HG02623 (cell line): ENCODE data around the gene WWC2.
"Not testable (repeated sequence)": the region's sequence is repeated elsewhere in the genome, so short reads cannot be mapped to it uniquely, and the experiment has no call there.

Experiments used
- ATAC-seq: cut with Tn5 transposase; IDR thresholded peaks from one replicate; pipeline ENCODE4 v1.9.1; 2021; ENCODE audit warnings: moderate library complexity; ENCODE audit not compliant: unreplicated experiment

WWC2 gene

DNA sequence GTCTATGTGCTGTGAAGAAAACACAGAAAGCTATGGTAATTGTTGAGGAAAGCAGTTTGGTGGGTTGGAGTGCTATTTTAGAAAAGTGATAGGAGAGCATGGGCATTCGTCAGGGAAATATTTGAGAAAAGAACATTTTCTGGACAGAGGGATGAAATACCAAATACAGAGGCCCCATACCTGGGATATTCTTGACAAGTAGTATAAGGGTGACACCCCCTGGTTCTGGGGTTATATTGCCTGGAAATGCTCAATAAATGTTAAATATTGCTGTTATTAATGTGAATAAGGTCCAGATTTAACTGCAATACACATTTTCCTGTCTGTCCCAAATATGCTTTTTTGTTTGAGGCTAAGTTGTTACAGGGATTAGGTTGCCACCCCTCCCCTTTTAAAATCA, 42.9 kb downstream of the WWC2 start:
- no peak for ATAC-seq

GRCh38 chr4:183142571-183143550, 43.8 kb downstream of the WWC2 start:
- no peak for ATAC-seq

DNA sequence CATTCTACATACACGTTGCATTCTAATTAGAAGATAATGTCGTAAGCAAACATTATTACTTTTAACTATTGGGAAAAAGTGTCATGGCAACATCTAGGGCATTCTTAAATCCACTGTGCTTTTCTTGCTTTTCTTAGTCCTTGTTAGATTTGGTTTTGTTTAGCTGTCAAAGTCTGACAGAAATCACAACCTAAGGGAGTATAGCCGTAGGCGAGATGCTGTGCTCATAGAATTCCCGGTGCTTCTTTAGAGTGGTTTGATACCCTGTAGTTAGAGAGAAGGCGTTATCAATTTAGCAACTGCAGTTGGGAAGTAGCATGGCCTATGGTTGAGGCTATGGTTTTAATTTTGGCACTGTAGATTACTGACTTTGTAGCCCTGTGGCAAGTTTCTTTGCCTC, 45.7 kb downstream of the WWC2 start:
- no peak for ATAC-seq

DNA sequence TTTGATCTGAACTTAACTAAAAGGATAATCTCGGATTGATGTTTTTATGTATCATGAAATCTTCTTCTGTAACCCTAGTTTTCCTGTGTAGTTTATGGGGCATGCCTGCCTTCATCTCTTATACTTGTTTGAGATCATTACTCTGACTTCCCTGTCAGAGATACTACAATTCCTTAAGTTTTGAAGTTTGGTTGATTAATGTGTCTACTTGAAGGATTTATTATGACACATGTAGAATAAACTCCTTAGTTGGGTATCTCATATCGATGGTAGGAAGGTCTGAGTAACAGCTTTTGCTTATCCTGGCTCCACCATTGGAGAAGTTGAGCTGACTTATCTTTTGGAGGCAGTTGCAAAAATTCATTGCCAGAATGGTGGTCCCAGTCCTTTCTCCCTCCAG, 46.7 kb downstream of the WWC2 start:
- no peak for ATAC-seq

- no peak for ATAC-seq
Observed at GRCh38 chr4:183146478-183146877, 47.4 kb downstream of the WWC2 start.

DNA sequence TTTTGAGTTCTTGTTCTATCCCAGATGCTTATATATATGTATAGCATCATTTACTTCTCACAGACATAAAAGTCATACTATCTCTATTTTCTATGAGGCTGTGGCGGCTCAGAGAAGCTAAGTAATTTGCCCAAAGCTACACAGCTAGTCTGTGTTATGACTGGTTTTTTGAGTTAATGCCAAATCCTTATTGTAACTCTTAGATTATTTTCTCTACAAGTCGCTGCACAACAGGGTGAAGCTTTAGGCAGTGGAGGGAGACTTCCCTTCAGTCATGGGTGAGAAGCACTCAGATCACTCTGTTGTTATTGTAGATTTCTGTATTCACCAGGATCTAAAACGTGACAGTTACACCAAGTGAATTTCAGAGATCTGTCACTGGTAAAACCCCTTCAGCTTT, 48.1 kb downstream of the WWC2 start:
- no peak for ATAC-seq

DNA sequence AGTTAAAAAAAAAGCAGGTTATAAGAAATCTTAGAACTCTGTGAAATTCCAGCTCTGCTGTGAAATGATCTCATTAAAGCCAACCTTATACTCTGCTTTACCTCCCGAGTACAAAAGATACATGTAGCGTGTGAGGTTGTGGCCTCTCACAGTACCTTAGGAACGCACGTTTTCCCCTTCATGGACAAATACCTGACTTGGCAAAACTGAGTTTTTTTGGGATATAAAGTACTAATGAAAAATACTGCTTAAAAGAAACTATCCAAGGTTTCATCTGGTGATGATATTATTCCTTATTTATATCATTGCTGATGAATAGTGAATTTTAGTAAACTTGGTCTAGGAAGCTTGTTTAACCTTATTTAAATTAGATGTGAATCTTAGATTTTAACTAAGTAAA, 48.9 kb downstream of the WWC2 start:
- ATAC-seq: no peak

- ATAC-seq: no peak
Observed at GRCh38 chr4:183149616-183150539, 50.8 kb downstream of the WWC2 start.

GRCh38 chr4:183150664-183151063, 51.6 kb downstream of the WWC2 start:
- not testable (repeated sequence) for ATAC-seq

DNA sequence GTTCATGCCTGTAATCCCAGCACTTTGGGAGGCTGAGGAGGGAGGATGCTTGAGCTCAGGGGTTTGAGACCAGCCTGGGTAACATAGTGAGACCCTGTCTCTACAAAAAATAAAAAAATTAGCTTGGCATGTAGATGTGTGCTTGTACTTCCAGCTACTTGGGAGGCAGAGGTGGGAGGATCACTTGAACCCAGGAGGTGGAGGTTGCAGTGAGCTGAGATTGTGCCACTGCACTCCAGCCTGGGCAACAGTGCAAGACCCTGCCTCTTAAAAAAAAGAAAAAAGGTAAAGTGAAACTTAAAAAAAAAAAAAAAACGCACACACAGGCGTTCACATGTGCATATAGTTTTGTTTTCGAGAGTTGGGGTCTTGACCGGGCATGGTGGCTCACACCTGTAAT, 53.2 kb downstream of the WWC2 start:
- ATAC-seq: not testable (repeated sequence)

GRCh38 chr4:183153190-183153916, 54.3 kb downstream of the WWC2 start:
- no peak for ATAC-seq

DNA sequence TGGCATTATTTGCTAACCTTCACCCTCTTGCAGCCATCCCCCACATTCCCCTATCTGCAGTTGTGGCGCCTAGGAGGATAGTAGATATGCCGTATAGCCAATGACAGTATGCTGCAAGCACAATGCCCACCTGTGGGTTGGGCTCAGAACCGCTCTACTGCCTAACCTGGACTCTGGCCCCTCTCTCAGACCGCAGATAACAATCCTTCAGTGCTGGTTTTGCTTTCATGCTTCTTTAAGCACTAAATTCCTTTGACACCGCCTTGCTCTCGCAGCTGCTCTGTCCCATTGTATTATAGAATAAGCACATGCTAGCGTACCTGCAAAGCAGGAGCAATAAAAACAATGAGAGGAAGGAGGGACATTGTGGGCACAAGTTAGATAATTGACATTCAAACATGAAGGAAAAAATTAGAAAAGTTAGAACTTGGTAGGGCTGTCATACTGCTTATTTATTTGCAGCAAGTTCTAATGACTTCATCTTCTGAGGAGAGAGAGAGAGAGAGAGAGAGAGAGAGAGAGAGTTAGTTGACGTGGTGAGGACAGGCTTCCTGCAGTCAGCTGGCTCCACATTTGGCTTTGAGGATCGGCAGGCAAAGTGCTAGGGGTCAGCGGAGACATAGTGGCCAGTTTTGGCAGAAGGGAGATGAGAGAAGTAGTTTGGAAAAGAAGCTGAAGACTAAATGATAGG, 55.8 kb downstream of the WWC2 start:
- no peak for ATAC-seq

GRCh38 chr4:183155450-183156184, 56.6 kb downstream of the WWC2 start:
- no peak for ATAC-seq

DNA sequence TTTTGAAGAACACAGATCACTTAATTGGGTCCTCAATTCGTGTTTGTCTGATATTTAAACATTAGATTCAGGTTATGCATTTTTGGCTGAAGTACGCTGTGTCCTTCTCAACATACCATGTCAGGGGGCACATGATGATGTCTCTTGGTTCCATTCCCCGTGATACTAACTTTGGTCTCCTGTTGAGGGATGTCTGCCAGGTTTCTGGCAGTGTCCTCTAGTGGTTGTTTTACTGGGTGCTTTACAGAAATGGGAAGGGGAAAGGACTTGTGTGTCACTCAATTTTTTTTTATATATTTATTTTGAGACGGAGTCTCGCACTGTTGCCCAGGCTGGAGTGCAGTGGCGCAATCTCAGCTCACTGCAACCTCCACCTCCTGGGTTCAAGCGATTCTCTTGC, 58.2 kb downstream of the WWC2 start:
- no peak for ATAC-seq

DNA sequence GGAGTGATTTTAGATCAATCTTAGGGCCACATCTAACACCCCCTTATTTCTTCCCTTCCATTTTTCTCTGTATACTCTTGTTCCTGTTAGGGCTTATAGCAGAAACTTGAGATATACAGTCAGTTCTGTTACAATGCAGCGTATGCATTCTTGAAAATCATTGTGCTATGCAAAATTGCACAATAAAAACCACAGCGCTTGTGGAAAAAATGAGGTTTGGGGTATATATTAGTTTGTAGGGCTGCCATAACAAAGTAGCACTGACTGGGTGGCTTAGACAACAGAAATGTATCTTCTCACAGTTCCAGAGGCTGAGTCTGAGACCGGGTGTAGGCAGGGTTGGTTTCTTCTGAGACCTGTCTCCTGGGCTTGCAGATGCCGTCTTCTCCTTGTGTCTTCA, 59.0 kb downstream of the WWC2 start:
- no peak for ATAC-seq

DNA sequence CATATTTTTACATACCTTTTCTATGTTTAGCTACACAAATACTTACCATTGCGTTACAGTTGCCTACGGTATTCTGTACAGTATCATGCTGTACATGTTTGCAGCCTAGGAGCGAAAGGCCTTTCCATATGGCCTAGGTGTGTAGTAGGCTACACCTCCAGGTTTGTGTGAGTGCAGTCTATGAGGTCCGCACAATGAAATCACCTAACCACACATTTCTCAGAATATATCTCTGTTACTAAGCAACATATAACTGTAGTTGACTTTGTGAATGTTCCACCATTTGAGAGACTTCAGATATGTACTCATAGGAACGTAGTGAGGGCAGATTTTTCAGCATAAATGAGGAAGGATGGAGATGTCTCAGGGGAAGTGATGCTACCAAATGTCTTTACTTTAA, 62.6 kb downstream of the WWC2 start:
- ATAC-seq: no peak

DNA sequence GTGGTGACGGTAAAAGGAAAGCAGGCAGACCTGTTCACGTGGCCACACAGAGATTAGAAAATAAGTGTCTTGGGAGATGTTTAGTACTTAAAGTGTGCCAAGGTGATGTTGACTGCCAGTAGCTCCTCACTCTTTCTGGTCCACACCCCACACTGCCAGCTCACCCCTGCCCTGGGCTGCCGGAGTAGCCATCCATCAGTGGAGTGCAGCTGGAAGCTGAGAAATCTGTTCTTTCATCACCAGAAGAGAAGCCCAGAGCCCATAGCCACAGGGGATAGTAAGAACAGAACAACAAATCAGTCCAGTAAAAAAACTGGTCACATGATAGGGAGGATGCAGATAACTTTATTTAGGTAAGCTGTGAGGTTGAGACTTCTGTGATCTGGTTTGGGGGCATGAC, 64.1 kb downstream of the WWC2 start:
- no peak for ATAC-seq

DNA sequence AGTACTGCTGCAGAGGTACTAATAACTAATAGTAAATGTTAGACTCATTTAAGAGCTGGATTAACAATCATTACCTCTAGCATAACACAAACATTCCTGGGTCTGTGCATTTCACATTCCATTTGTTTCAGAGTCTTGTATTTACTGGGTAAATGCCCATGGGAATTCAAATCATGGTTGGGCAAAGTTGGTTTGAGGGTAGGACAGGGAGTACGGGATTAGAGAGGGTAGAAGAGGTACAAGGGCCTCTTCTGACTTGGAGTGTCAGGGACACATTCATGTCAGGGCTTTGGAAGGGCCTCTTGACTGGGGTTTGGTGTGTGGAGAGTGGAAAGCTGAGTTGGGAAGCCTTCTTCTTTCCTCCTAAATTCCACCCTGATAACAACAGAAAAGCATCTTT, 65.9 kb downstream of the WWC2 start:
- no peak for ATAC-seq

- ATAC-seq: no peak
Observed at GRCh38 chr4:183165376-183165775, 66.3 kb downstream of the WWC2 start.

DNA sequence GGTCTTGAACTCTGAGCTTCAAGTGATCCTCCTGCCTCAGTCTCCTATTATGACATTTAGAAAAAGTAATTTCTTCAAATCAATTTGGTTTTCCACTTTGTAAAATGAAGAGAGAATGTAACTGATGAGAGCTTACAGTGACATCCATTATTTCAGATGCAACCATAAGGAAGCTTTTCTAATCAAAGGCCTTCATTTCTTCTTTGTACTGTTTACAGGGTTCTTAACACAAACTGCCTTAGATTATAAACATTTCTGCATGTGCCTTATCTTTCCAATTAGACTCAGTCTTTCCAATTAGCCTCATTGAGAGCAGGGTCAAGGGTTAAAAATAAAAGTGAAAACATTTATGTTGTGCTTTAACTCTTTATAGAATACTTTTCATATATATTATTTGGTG, 71.8 kb downstream of the WWC2 start:
- no peak for ATAC-seq
